Central memory CD8-positive, alpha-beta T cell (primary cell): ENCODE data around the gene MYH7B.

ENCODE experiments used
- ATAC-seq: fragments of 150-1000 bp; cut with Tn5 transposase; replicated peaks from 2 replicates; pipeline ENCODE4 v1.10.0; 2022; ENCODE audit warnings: mild to moderate bottlenecking, moderate FRiP score, moderate number of reproducible peaks; ENCODE audit not compliant: poor library complexity, severe bottlenecking; ENCODE audit errors: extremely low read depth
- DNase-seq, 2 donors: peaks; one replicate each; pipeline ENCODE4 v3.0.0; 2021; ENCODE audit warnings: low spot score in 2 of 2
- H3K27ac Mint-ChIP-seq: one replicate; pipeline ENCODE4 v1.8.0; 2022; ENCODE audit warnings: low read depth, mild to moderate bottlenecking, moderate library complexity, mixed read lengths
- H3K27me3 Mint-ChIP-seq: one replicate; pipeline ENCODE4 v1.8.0; 2022; ENCODE audit warnings: mixed read lengths
- H3K36me3 Mint-ChIP-seq: one replicate; pipeline ENCODE4 v1.8.0; 2022; ENCODE audit warnings: mild to moderate bottlenecking, moderate library complexity, mixed read lengths; ENCODE audit not compliant: insufficient read depth
- H3K4me1 Mint-ChIP-seq: one replicate; pipeline ENCODE4 v1.8.0; 2022; ENCODE audit warnings: mixed read lengths
- H3K4me3 Mint-ChIP-seq: one replicate; pipeline ENCODE4 v1.8.0; 2022; ENCODE audit warnings: mild to moderate bottlenecking, moderate library complexity, mixed read lengths
- H3K9me3 Mint-ChIP-seq: one replicate; pipeline ENCODE4 v1.8.0; 2022; ENCODE audit warnings: mixed read lengths

Gene MYH7B

GRCh38 chr20:34949120-34949519, 6.5 kb upstream of the MYH7B start:
- Mint-ChIP-seq H3K27ac (no peak overlapping the region), H3K36me3 (peaks cover 20% of the 10 kb centered on the region)

GRCh38 chr20:34951252-34951651, 4.4 kb upstream of the MYH7B start:
- Mint-ChIP-seq H3K27ac (no peak overlapping the region), H3K27me3 (no peaks in the 10 kb centered on the region), H3K9me3 (no peaks in the 10 kb centered on the region), H3K36me3 (peaks cover 17% of the 10 kb centered on the region), H3K4me1 (peaks cover 18% of the 10 kb centered on the region), H3K4me3 (no peak overlapping the region)
- DNase-seq, result no peak
- ATAC-seq, result no peak

More at GRCh38 chr20:34949120-34949519, 6.5 kb upstream of the MYH7B start:
- ATAC-seq (no peak), DNase-seq (no peak)
- H3K4me3 Mint-ChIP-seq, result no peak overlapping the region
- no peaks in the 10 kb centered on the region for H3K9me3 Mint-ChIP-seq
- no peaks in the 10 kb centered on the region for H3K27me3 Mint-ChIP-seq
- no peaks in the 10 kb centered on the region for H3K4me1 Mint-ChIP-seq

GRCh38 chr20:34951652-34952051, 4.0 kb upstream of the MYH7B start:
- Mint-ChIP-seq H3K4me1 (peaks cover 18% of the 10 kb centered on the region), H3K36me3 (peaks cover 17% of the 10 kb centered on the region), H3K9me3 (no peaks in the 10 kb centered on the region), H3K4me3 (no peak overlapping the region), H3K27me3 (no peaks in the 10 kb centered on the region), H3K27ac (no peak overlapping the region)
- DNase-seq, result no peak
- ATAC-seq, result no peak

- H3K9me3 Mint-ChIP-seq, result no peaks in the 10 kb centered on the region
- peaks cover 18% of the 10 kb centered on the region for H3K4me1 Mint-ChIP-seq
- DNase-seq (no peak), ATAC-seq (no peak)
- H3K27ac Mint-ChIP-seq, result no peak overlapping the region
- H3K4me3 Mint-ChIP-seq, result no peak overlapping the region
- peaks cover 19% of the 10 kb centered on the region for H3K36me3 Mint-ChIP-seq
- no peaks in the 10 kb centered on the region for H3K27me3 Mint-ChIP-seq
Observed at GRCh38 chr20:34952671-34953070, 3.0 kb upstream of the MYH7B start.

GRCh38 chr20:34953960-34954359, 1.7 kb upstream of the MYH7B start:
- H3K27me3 Mint-ChIP-seq, result no peaks in the 10 kb centered on the region
- H3K4me3 Mint-ChIP-seq, result no peak overlapping the region
- DNase-seq (no peak), ATAC-seq (no peak)
- peaks cover 19% of the 10 kb centered on the region for H3K36me3 Mint-ChIP-seq
- peak overlapping the region; percentile 74 for H3K27ac Mint-ChIP-seq
- H3K9me3 Mint-ChIP-seq, result no peaks in the 10 kb centered on the region
- peaks cover 18% of the 10 kb centered on the region for H3K4me1 Mint-ChIP-seq

GRCh38 chr20:34954904-34955230, 801 bp upstream of the MYH7B start:
- ATAC-seq, result no peak

GRCh38 chr20:34956041-34956458, 382 bp downstream of the MYH7B start:
- peak overlapping the region; percentile 93 for H3K27ac Mint-ChIP-seq
- ATAC-seq, result no peak
- no peaks in the 10 kb centered on the region for H3K27me3 Mint-ChIP-seq
- H3K4me1 Mint-ChIP-seq, result peaks cover 18% of the 10 kb centered on the region
- DNase-seq, result no peak
- H3K9me3 Mint-ChIP-seq, result no peaks in the 10 kb centered on the region
- peaks cover 8% of the 10 kb centered on the region for H3K36me3 Mint-ChIP-seq
- peak overlapping the region; percentile 95 for H3K4me3 Mint-ChIP-seq

More at GRCh38 chr20:34954904-34955230, 801 bp upstream of the MYH7B start:
- peaks cover 18% of the 10 kb centered on the region for H3K4me1 Mint-ChIP-seq
- no peaks in the 10 kb centered on the region for H3K9me3 Mint-ChIP-seq
- peak overlapping the region; percentile 93 for H3K27ac Mint-ChIP-seq
- H3K36me3 Mint-ChIP-seq, result peaks cover 15% of the 10 kb centered on the region
- H3K27me3 Mint-ChIP-seq, result no peaks in the 10 kb centered on the region
- DNase-seq, result no peak
- H3K4me3 Mint-ChIP-seq, result peak overlapping the region; percentile 95

GRCh38 chr20:34956751-34957472, 1.2 kb downstream of the MYH7B start:
- ATAC-seq, result no peak
- Mint-ChIP-seq H3K27ac (no peak overlapping the region), H3K4me3 (no peak overlapping the region), H3K4me1 (peaks cover 18% of the 10 kb centered on the region), H3K36me3 (peaks cover 8% of the 10 kb centered on the region), H3K9me3 (no peaks in the 10 kb centered on the region), H3K27me3 (no peaks in the 10 kb centered on the region)
- DNase-seq, result no peak

- no peak for DNase-seq
- Mint-ChIP-seq H3K4me3 (no peak overlapping the region), H3K36me3 (no peaks in the 10 kb centered on the region), H3K27ac (no peak overlapping the region), H3K4me1 (no peaks in the 10 kb centered on the region), H3K27me3 (no peaks in the 10 kb centered on the region), H3K9me3 (no peaks in the 10 kb centered on the region)
- ATAC-seq, result no peak
Observed at GRCh38 chr20:34964486-34964885, 8.8 kb downstream of the MYH7B start.

GRCh38 chr20:34965051-34965450, 9.4 kb downstream of the MYH7B start:
- no peaks in the 10 kb centered on the region for H3K27me3 Mint-ChIP-seq
- no peak overlapping the region for H3K27ac Mint-ChIP-seq
- H3K36me3 Mint-ChIP-seq, result no peaks in the 10 kb centered on the region
- ATAC-seq (no peak), DNase-seq (no peak)
- H3K4me1 Mint-ChIP-seq, result no peaks in the 10 kb centered on the region
- H3K4me3 Mint-ChIP-seq, result no peak overlapping the region
- H3K9me3 Mint-ChIP-seq, result no peaks in the 10 kb centered on the region

- ATAC-seq, result no peak
Observed at GRCh38 chr20:34967421-34967820, 11.8 kb downstream of the MYH7B start.

GRCh38 chr20:34968042-34968775, 12.5 kb downstream of the MYH7B start:
- DNase-seq (no peak), ATAC-seq (no peak)
- Mint-ChIP-seq H3K36me3 (no peaks in the 10 kb centered on the region), H3K9me3 (no peaks in the 10 kb centered on the region), H3K4me1 (no peaks in the 10 kb centered on the region), H3K27me3 (no peaks in the 10 kb centered on the region), H3K4me3 (no peak overlapping the region), H3K27ac (no peak overlapping the region)

More at GRCh38 chr20:34967421-34967820, 11.8 kb downstream of the MYH7B start:
- H3K9me3 Mint-ChIP-seq, result no peaks in the 10 kb centered on the region
- no peak overlapping the region for H3K27ac Mint-ChIP-seq
- no peaks in the 10 kb centered on the region for H3K27me3 Mint-ChIP-seq
- H3K36me3 Mint-ChIP-seq, result no peaks in the 10 kb centered on the region
- H3K4me3 Mint-ChIP-seq, result no peak overlapping the region
- no peak for DNase-seq
- H3K4me1 Mint-ChIP-seq, result no peaks in the 10 kb centered on the region

- H3K9me3 Mint-ChIP-seq, result no peaks in the 10 kb centered on the region
- H3K4me3 Mint-ChIP-seq, result no peak overlapping the region
- ATAC-seq (no peak), DNase-seq (no peak)
- H3K36me3 Mint-ChIP-seq, result no peaks in the 10 kb centered on the region
- H3K27ac Mint-ChIP-seq, result no peak overlapping the region
- H3K4me1 Mint-ChIP-seq, result no peaks in the 10 kb centered on the region
- no peaks in the 10 kb centered on the region for H3K27me3 Mint-ChIP-seq
Observed at GRCh38 chr20:34970193-34970840, 14.6 kb downstream of the MYH7B start.
